ENCODE data around the gene JADE1.

DNA sequence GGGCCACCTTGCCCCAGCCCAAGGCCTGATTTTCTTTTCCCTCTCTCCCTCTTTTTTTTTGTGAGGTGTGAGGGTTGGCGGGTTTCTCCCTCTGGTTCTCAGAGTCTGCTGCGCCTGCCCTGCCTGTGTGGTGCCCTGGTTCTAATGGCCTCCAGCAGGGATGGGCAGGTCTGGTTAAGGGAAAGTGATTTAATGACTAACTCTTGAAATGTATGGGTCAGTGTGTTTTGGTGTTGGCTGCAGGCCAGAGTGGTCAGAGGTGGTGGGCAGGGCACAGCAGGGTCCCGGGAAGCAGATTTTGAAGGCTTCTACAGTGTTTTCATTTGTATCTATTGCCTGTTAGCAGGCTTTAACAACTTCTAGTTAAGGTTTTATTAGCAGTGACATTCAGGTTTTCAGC, 39.0 kb downstream of the JADE1 start:
- TF ChIP-seq, protein P1, sequence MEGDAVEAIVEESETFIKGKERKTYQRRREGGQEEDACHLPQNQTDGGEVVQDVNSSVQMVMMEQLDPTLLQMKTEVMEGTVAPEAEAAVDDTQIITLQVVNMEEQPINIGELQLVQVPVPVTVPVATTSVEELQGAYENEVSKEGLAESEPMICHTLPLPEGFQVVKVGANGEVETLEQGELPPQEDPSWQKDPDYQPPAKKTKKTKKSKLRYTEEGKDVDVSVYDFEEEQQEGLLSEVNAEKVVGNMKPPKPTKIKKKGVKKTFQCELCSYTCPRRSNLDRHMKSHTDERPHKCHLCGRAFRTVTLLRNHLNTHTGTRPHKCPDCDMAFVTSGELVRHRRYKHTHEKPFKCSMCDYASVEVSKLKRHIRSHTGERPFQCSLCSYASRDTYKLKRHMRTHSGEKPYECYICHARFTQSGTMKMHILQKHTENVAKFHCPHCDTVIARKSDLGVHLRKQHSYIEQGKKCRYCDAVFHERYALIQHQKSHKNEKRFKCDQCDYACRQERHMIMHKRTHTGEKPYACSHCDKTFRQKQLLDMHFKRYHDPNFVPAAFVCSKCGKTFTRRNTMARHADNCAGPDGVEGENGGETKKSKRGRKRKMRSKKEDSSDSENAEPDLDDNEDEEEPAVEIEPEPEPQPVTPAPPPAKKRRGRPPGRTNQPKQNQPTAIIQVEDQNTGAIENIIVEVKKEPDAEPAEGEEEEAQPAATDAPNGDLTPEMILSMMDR (IDR thresholded peaks at IDR 0.05), result no peak
- TF ChIP-seq POLR2A (IDR thresholded peaks at IDR 0.05), result no peak
